Anterior cingulate cortex (tissue), 58 donors: Measurements from ENCODE around the gene SEMA3A.

Source experiments
- DNase-seq, 58 donors: peaks; one replicate each; lab custom pipeline; 2025; lab: John Stamatoyannopoulos, UW

The SEMA3A gene

GRCh38 chr7:84027678-84028077, 166.9 kb downstream of the SEMA3A start:
- DNase-seq, result no peak

- no peak for DNase-seq
Observed at GRCh38 chr7:84025332-84025927, 169.2 kb downstream of the SEMA3A start.

GRCh38 chr7:84022684-84023308, 171.8 kb downstream of the SEMA3A start:
- no peak for DNase-seq

GRCh38 chr7:84022009-84022408, 172.6 kb downstream of the SEMA3A start:
- no peak for DNase-seq

GRCh38 chr7:84021292-84021908, 173.2 kb downstream of the SEMA3A start:
- no peak for DNase-seq

- DNase-seq, result no peak
Observed at GRCh38 chr7:84017651-84018050, 176.9 kb downstream of the SEMA3A start.

GRCh38 chr7:84013616-84014240, 180.9 kb downstream of the SEMA3A start:
- no peak for DNase-seq

GRCh38 chr7:84009782-84010181, 184.8 kb downstream of the SEMA3A start:
- DNase-seq, result no peak

- no peak for DNase-seq
Observed at GRCh38 chr7:84009051-84009450, 185.5 kb downstream of the SEMA3A start.

GRCh38 chr7:84003191-84003590, 191.4 kb downstream of the SEMA3A start:
- no peak for DNase-seq

GRCh38 chr7:84002348-84002747, 192.2 kb downstream of the SEMA3A start:
- no peak for DNase-seq

- no peak for DNase-seq
Observed at GRCh38 chr7:83996879-83997278, 197.7 kb downstream of the SEMA3A start.

GRCh38 chr7:83987764-83988163, 206.8 kb downstream of the SEMA3A start:
- no peak for DNase-seq

- DNase-seq, result no peak
Observed at GRCh38 chr7:83985821-83986220, 208.8 kb downstream of the SEMA3A start.

GRCh38 chr7:83984591-83984990, 210.0 kb downstream of the SEMA3A start:
- DNase-seq, result no peak

GRCh38 chr7:83984076-83984475, 210.5 kb downstream of the SEMA3A start:
- no peak for DNase-seq

- DNase-seq, result no peak
Observed at GRCh38 chr7:83983606-83984005, 211.0 kb downstream of the SEMA3A start.

- DNase-seq, result peak in 1 of 58 donors; percentile 17
Observed at GRCh38 chr7:83976302-83976701, 218.3 kb downstream of the SEMA3A start.

- no peak for DNase-seq
Observed at GRCh38 chr7:83970081-83970480, 224.5 kb downstream of the SEMA3A start.

- no peak for DNase-seq
Observed at GRCh38 chr7:83964318-83964717, 230.3 kb downstream of the SEMA3A start.

GRCh38 chr7:83957333-83957732, 237.3 kb downstream of the SEMA3A start:
- DNase-seq, result no peak

GRCh38 chr7:83956104-83956503, 238.5 kb downstream of the SEMA3A start:
- DNase-seq, result no peak
